B cell (primary cell): ENCODE results near the gene AIMP1.

Experiments used
- CTCF ChIP-seq: fragments of 200-600 bp; IDR thresholded peaks from one replicate; pipeline ENCODE4 v1.8.0; 2022; ENCODE audit warnings: antibody characterized with exemption, mild to moderate bottlenecking
- EZH2 ChIP-seq: IDR thresholded peaks from 2 replicates; pipeline ENCODE4 v1.6.1; 2012; ENCODE audit warnings: borderline replicate concordance, low read depth, mild to moderate bottlenecking, moderate library complexity, low read length; ENCODE audit not compliant: insufficient read depth, poor library complexity, severe bottlenecking

- TF ChIP-seq CTCF (no peak), EZH2 (no peak)
Measured at GRCh38 chr4:106370214-106370613, 53.9 kb downstream of the AIMP1 start.
